GM18498 (cell line): ENCODE data around the gene AKR1C2.
"Not testable (repeated sequence)": the region's sequence is repeated elsewhere in the genome, so short reads cannot be mapped to it uniquely, and the experiment has no call there.

Source experiments
- ATAC-seq: cut with Tn5 transposase; IDR thresholded peaks from one replicate; pipeline ENCODE4 v1.9.1; 2021; ENCODE audit warnings: mild to moderate bottlenecking, moderate library complexity; ENCODE audit not compliant: unreplicated experiment

The AKR1C2 gene

DNA sequence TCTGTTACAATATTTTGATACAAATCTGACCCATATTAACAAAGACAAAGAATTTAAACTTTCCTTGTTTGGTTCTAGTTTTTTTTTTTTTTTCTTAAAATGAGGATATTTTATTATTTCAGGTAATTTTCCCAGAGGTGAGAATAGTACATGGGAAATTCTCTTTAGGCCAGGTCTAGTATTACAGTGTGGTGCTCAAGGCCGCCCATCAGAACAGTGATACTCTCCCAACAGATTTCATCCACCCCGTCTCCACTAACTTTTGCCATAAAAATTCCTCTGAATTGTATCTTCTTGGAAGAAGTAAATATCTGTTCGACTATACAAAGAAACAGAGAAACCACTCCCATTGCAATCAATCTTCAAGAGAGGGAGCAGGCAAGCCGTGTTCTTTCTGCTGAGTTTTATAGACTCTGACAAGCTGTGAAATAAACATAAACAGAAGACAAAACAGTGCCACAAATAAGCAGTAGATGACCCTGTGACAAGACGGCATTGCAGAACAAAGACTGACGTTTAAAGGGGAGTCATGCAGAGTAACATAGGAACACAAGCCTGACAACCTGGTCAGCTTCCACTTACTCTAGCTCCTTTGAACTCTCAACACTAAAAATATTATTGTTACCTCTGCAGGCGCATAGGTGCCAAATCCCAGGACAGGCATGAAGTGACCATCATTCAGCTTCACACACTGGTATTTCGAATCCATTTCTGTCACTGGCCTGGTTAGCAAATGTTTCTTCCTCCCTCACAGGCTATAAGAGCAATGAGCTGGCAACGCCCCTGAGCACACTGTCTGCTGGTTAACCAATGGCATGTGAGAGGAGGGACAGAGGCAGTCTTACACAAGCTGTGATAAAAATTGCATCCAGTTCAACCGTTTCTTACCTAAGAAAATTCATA is at the start of gene AKR1C2:
TSS of gene AKR1C2 (minus strand) at position 731 of the 903 bp plus-strand sequence. CDS start at position 709, 22 bp downstream.
- not testable (repeated sequence) for ATAC-seq

DNA sequence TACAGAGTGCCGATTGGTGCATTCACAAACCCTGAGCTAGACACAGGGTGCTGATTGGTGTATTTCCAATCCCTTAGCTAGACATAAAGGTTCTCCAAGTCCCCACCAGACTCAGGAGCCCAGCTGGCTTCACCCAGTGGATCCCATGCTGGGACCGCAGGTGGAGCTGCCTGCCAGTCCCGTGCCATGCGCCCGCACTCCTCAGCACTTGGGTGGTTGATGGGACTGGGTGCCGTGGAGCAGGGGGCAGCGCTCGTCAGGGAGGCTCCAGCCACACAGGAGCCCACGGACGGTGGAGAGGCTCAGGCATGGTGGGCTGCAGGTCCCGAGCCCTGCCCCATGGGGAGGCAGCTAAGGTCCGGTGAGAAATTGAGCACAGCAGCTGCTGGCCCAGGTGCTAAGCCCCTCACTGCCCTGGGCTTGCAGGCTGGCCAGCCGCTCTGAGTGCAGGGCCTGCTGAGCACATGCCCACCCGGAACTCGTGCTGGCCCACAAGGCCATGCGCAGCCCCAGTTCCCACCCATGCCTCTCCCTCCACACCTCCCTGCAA is 49.4 kb upstream of the AKR1C2 start:
- ATAC-seq, result not testable (repeated sequence)

DNA sequence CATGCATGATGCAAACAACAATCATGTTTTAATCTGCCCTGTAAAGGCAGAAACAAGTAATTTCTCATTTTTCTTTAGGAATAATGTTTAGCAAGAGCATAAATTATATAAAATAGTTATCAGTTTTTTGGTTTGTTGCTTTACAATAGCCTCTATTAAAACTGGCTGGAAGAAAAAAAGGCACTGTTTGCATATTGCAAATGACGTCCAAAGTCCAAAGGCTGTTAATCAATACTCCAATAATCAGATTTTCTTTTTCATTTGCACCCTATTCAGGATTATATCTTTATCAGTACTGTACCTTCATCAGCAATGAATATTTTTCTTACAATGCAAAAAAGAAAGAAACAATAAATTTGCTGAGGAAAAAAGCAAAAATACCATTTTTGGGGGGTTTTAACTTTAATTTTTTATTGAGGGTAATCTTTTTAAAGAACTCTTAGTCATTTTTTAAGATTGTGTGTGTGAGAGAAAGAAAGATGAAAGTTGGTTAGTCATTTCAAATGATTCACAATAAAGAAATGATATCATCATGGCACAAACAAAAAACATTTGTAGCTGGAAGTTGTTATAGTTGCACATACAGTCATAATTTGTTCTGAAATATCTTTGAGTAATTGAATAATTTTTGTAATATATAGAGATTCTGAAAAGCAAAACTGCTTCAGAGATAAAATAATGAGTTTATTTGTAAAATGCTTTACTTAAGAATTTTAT is 44.4 kb upstream of the AKR1C2 start:
- no peak for ATAC-seq

DNA sequence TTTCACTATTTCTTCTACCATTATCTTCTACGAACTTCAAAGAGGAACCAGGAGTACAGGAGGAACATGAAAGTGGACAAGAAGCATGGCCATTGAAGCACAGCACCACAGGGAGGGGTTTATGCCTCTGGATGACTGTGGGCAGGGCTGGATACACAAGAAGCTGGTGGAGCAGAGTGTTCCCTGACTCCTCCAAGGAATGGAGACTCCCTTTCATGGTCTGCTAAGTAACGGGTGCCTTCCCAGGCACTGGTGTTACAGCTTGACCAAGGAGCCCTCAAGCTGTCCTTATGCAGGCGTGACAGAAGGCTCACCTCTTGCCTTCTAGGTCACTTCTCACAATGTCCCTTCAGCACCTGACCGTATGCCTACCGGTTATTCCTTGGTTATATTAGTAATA is 43.4 kb upstream of the AKR1C2 start:
- ATAC-seq, result not testable (repeated sequence)

DNA sequence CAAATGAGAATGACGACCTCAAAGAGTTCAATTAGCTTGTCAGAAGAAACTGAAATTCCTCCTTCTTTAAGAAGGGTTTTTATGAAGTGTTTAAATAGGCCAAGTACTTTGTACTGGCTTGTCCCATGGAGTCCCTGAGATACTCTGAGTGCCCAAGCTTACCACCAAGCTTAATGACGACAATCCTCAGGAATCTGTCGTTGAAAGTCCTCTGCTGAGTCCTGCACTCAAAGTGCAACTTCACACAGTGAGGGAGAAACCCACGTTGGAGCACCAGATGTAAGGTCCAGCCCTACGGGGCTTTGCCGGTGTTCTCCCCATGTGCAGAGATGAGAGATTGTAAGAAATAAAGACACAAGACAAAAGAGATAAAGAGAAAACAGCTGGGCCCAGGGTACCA is 42.8 kb upstream of the AKR1C2 start:
- ATAC-seq, result no peak

DNA sequence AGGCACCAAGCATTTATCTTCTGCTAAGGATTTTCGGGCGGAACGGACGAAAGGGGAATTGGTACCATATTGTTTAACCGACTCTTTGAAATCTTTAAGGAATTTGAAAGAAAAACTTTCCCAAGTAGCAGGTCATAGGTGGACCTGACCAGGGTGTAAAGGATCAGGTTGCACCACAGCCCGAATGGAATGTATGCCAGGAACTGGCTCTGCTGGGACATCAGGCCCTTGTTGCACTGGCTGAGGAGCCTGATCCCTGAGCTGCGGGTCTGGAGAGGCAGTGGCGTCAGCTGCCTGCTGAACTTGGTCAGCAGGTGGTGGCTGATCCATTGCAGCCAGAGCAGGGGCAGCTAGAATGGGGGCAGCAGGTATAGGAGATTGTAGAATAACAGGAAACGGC is 41.4 kb upstream of the AKR1C2 start:
- ATAC-seq, result no peak

DNA sequence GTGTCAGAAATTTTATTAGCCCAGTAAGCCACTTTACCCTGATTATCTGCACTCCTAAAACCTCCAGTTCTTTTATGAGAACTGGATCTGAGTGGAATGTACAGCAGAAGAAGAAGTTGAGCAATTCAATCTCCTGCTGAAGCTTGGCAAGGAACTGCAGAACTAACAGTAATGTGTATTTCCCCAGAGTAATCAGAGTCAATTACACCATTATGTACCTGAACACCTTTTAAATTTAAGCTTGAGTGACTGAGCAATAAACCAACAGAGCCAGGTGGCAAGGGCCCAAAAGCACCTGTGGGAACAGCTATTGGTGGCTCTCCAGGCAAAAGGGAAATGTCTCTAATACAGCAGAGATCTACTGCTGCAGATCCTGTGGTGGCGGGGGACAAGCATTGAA is 40.1 kb upstream of the AKR1C2 start:
- ATAC-seq, result no peak

DNA sequence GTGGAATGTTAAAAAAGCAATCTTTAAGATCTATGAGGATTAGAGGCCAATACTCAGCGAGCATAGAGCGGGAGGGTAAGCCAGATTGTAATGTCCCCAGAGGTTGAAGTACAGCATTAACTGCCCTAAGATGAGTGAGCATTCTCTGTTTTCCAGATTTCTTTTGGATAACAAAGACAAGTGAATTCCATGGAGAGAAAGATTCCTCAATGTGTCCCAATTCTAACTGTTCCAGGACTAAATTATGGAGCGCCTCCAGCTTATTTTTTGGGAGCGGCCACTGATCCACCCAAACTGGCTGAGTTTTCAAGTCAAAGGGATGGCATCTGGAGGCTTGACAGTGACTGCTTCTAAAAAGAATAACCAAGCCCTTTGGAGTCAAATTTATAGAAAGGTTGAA is 39.3 kb upstream of the AKR1C2 start:
- no peak for ATAC-seq

DNA sequence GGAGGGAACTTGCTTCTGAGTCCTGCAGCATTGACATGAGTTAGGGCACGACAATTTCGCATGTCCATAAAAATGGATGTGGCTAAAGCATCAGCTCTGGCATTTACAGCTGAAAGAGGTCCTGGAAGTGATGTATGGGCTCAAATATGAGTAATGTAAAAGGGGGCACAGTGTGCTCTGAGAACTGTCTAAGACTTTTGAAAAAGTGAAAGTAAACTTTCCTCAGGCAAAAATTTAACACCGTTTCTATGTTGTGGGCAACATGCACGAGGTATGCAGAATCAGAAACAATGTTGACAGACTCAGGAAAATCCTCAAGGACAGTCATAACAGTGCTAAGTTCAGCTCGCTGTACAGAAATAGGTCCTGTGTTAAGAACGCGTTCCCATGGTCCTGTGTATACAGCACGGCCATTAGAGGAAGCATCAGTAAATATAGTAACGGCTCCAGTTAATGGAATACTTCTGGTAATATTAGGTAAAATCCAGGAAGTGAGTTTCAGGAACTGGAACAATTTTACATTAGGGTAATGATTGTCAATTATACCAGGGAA is 37.9 kb upstream of the AKR1C2 start:
- ATAC-seq, result no peak

DNA sequence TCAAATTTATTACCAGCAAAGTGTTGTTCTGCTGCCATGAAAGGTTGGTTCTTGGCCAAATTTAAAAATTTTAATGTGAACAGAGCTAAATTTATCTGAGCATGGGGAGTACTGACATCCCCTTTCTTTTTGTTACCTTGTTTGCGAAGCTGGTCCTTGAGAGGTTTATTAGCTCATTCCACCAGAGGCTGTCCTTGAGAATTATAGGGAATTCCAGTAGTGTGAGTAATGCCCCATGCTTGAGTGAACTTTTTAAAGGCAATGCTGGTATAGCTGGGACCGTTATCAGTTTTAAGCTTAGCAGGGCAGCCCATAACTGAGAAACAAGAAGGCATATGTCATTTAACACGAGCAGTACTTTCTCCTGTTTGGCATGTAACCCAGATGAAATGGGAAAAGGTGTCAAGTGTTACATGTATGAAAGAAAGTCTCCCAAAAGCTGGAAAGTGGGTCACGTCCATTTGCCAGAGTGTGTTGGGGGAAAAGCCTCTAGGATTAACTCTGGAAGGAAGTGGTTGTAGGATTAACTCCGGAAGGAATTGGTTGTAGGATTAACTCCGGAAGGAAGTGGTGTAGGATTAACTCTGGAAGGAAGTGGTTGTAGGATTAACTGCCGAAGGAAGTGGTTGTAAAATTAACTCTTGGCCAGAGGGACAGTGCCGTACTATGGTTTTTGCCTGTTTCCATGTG is 37.3 kb upstream of the AKR1C2 start:
- no peak for ATAC-seq

DNA sequence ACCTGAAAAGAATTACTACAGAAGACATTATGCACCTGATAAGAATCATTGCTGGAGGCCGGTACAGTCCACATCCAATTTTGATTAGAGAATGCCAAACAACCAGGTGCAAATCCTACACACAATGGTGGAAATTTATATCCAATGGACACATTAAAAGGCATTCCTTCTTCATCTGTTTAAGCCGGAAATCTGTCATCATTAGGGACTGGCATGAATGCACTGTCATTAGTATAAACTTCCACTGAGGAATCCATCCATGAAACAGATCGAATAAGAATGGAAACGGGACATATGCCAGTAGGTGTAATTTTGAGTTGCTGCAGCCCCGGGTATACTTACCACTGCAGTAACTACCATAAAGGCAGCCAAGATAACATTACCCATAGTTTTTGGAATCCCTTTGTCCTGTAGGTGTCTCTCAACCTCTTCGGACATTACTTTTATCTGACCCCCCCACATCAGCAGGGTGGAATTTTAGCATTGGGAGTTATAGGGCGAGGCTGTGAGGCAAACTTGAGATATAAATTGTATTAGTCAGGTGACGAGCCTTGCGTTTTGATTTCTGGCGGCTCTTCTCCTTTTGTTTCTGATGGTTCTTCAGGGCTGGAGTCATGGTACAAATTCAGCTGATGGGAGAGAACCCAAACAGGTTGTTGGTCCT is 36.5 kb upstream of the AKR1C2 start:
- no peak for ATAC-seq

DNA sequence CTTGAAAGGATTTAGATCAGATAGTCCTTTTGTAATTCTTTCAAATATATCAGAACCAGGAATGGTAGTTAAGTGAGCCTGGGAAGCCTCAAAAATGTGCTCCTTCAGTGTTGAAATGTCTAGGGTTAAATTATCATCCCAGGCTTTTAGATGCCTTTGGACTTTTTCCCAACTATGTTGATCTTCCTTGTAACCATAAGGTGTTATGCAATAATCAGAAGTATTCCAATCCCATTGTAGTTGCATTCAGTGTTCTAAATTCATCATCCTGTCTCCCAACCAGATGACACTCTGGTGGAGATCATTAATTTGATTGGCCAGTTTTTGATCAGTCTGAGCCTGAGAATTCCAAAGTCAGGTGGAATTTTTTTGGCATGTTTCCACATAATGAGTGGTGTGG is 35.1 kb upstream of the AKR1C2 start:
- ATAC-seq, result no peak

DNA sequence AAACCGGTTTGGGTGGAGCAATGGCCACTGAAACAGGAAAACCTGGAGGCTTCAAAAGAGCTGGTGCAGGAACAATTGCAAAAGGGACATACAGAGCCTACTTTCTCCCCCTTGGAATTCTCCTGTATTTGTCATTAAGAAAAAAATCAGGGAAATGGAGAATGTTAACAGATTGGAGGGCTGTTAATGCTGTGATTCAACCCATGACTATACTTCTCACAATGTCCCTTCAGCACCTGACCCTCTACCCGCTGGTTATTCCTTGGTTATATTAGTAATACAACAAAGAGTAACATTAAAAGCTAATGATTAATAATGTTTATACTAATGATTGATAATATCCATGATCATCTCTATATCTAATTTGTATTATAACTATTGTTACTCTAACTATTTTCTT is 34.4 kb upstream of the AKR1C2 start:
- ATAC-seq, result no peak

DNA sequence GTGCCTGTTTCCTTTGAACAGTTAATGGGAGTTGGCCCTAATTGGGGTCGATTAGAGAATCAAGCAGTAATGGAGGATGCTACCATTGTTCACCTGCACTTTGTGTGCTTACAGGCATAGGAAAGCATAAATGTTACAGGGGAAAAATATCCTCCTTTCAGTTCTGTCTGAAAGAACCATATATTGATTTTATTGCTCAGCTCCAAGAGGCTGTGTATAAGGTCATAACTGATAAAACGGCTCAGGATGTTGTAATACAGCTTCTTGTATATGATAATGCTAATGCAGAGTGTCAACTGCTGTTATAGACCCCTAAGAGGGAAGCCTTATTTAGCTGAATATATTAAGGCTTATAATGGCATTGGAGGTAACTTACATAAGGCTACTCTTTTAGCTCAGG is 32.9 kb upstream of the AKR1C2 start:
- ATAC-seq, result no peak

DNA sequence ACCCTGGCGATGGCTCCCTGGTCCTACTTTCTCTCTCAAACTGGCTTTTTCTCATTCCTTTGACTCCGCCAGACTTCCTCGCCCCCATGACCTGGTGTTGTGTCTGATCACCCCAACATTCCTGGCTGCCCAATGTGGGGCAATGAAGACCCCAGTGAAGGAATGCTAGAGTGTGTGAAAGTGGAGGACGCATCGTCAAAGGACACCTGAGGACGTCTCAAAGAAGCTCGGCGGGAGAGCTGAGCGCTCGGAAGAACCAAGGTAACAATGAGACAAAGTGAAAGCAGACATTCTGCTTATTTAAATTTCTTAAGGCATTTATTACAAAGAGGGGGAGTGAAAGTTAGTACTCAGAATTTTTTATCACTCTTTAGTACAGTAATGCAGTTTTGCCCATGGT is 31.7 kb upstream of the AKR1C2 start:
- ATAC-seq, result no peak

DNA sequence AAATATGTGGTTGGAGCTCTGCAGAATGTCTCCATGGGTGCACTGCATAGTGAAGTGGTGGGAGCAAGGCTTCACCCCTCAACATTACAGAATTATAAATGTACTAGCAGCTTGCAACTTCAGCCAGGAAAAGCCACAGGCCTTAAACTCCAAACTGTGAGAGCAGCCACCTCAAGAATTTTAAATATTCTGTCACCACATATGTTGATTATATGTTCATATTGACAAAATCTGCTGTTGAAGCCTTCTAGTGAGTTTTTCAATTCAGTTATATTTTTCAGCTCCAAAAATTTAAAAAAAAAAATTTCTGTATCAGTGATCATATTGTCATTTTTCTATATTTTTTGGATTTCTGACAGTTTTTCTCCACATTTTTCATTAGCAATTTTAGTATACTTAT is 30.9 kb upstream of the AKR1C2 start:
- no peak for ATAC-seq

DNA sequence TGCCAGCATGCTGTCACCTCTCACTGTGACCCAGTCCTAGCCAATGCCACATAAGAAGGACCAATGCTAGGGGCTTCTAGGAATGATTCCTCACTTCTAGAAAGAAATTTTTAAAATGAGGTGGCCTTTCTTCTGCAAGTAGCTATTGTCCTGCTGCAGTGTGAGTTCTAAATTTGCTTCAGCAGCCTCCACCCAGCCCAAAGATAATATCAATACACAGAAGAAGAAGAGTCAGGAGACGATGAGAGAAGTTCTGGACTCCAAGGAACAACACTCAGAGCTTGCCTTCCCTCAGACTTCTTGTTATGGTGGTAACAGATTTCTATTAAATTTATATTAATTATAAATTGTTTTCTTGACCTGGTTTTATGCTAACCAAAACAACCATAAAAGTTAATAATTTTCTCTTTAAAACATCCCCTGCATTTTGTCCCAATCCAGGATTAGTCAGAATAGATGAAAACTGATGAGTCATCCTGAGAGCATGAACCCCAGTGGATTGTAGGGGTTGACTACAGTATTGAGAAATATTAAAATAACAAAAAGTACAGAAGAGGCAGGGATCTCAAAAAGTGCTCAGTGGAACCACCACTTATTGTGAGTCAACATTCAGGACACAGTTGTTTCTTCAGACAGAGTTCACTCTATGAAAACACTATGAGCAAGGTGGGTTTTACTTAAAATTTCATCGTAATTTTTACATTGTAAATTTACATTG is 29.6 kb upstream of the AKR1C2 start:
- ATAC-seq, result no peak

DNA sequence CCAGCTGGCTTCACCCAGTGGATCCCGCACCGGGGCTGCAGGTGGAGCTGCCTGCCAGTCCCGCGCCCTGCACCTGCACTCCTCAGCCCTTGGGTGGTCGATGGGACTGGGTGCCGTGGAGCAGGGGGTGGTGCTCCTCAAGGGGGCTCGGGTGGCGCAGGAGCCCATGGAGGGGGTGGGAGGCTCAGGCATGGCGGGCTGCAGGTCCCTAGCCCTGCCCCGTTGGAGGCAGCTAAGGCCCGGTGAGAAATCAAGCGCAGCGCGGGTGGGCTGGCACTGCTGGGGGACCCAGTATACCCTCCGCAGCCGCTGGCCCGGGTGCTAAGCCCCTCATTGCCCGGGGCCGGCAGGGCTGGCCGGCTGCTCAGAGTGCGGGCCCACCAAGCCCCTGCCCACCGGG is 28.8 kb upstream of the AKR1C2 start:
- not testable (repeated sequence) for ATAC-seq

DNA sequence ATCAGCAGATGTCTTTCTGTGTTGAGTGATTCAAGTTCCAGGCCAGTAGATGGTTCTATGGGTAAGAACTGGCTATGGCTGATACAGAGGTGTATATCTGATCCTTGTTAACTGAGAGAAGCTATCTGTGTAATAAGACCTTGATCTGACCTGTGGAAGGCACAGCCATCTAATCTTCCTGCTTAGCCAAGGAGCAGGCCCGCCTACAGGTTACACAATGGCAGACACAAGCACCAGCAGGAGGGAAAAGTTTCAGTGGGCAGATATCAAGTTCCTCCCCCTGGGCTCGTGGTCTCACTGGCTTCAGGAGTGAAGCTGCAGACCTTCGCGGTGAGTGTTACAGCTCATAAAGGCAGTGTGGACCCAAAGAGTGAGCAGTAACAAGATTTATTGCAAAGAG is 27.9 kb upstream of the AKR1C2 start:
- ATAC-seq, result not testable (repeated sequence)

DNA sequence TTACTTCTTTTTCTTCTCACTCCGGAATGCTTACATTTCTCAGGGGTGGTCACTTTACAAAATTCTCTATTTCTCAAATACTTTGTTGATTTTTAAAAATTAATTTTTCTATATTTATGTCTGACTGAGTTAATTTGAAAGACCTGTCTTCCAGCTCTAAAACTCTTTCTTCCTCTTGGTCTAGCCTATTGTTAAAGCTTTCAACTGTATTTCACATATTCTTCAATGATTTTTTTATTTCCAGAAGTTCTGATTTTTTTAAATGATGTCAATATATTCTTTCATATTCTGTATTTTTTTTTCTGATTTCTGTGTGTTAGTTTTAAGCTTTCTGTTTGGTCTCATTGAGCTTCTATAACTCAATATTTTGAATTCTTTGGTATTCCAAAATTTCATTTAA is 27.3 kb upstream of the AKR1C2 start:
- no peak for ATAC-seq
